ENCODE measurements around the gene WNT3A. TPM values are rescaled to one million over a fixed set of nuclear protein-coding genes. Genes with fewer than 3 reads are reported as not detected.

Gene WNT3A
- total and polyA plus RNA-seq, 2 donors (not counting 3 experiments of a cell fraction or from before 2014, with no cell fraction given) = not detected

DNA sequence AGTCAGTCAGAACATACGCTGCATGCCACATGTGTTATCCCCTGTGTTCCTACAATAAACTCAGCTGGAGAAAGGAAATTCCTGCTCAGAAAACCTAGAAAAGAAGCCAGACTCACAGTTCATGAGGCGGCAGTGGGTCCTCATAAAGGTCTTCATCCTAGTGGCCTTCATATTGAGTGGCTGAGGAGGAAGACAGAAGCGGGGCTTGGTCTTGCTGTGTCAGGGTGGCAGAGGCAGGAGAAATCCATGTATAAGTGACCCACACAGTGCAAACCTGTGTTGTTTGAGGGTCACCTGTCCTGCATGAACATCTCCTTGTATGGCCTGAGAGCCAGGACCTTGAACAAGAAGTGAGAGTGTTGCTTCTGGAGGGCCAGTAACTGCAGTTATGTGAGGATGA, 4.0 kb upstream of the WNT3A start:
- ChIA-PET POLR2A (no interaction called here), CTCF (no interaction called here)
- peaks cover 27 to 30% of the 10 kb centered on the region in 2 experiments for H3K27me3 ChIP-seq (ENCODE audit: control insufficient read depth in 2 of 2, insufficient read depth in 2 of 2, low read length in 2 of 2)
- no peaks in the 10 kb centered on the region for H3K9me1 ChIP-seq (replicated peaks; ENCODE audit: control insufficient read depth, extremely low read depth, insufficient read depth, low read length)
- H3K36me3 ChIP-seq (ENCODE audit: control insufficient read depth in 2 of 2, extremely low read depth in 1 of 2, insufficient read depth in 2 of 2, low read length in 2 of 2) = no peaks in the 10 kb centered on the region
- H4K20me1 ChIP-seq (replicated peaks; ENCODE audit: control insufficient read depth, extremely low read depth, insufficient read depth, low read length) = no peaks in the 10 kb centered on the region
- H3K27ac ChIP-seq (ENCODE audit: insufficient read depth, low read depth, low read length) = no peak overlapping the region
- BruUV-seq (replicated peaks) = no TSS peak
- no peaks in the 10 kb centered on the region for H3K9me3 ChIP-seq (replicated peaks; ENCODE audit: control insufficient read depth, insufficient read depth, low read length)
- H3K9ac ChIP-seq (replicated peaks; ENCODE audit: extremely low read depth, insufficient read depth, low read length) = no peak overlapping the region
- DNase-seq (ENCODE audit: low read depth, low spot score) (no peak), FAIRE-seq (no peak)
- no peaks in the 10 kb centered on the region for H3K4me1 ChIP-seq (ENCODE audit: control insufficient read depth, extremely low read depth, insufficient read depth, low read length)
- no peak overlapping the region for H2AFZ ChIP-seq (ENCODE audit: low read depth, low read length)
- no peak overlapping the region for H3K4me2 ChIP-seq (ENCODE audit: insufficient read depth, low read length)
- dilution Hi-C loops (cut with MboI; ENCODE audit: extremely low pct_ligation_motif_present, low sequenced_read_pairs) = no loop called here
- H3K79me2 ChIP-seq (ENCODE audit: control insufficient read depth, insufficient read depth, low read length) = no peaks in the 10 kb centered on the region
- H3K4me3 ChIP-seq (replicated peaks in 1 of 3; ENCODE audit: insufficient read depth in 1 of 3, low read depth in 1 of 3, low read length in 3 of 3) = no peak overlapping the region
- intact Hi-C loops (cut with micrococcal nuclease) = loop anchor here (5.0 kb wide), 1 partner anchor 80 kb away; the partner anchor contains the start of gene ARF1
- TF ChIP-seq JUN (IDR thresholded peaks at IDR 0.05; ENCODE audit: borderline replicate concordance, insufficient read depth, insufficient read length, low read depth) = no peak

DNA sequence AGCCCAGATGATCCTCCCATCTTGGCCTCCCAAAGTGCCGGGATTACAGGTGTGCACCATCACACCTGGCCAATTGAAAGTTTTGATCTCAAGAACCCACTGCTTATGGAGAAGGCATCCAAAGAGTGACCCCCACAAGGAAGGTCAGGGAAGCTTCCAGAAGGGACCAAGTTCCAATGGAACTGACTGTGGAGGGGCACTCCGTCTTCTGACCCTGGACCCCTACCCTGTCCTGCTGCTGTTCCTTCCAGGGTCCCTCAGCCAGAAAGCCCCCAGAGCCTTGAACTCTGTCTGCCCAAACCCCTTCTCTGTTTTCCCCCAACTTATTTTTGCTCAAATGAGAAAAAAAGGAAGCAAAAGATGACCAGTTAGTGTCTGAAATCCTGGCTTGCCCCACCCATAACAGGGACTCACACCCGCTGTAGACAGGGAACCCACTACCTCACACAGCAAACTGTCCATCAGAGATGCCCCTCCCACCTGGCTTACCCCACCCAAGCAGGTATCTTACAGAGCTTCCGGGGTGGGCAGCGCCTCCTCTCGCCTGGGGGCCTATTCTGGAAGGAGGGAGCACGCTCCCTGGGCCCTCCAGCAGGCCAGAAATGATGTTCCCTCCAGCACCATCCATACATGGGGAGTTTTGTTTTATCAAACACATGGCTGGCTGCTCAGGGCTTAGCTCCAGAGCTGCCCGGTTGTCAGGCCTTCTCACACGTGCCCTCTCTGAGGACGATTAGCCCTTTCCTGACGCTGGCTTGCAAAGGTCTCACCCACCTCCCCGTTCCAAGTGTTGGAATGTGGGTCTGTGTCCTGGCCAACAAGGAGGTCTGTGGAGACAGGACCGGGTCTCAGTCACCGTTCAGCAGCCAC, 3.1 kb upstream of the WNT3A start:
- H3K27me3 ChIP-seq (ENCODE audit: control insufficient read depth in 2 of 2, insufficient read depth in 2 of 2, low read length in 2 of 2) = peaks cover 35 to 39% of the 10 kb centered on the region in 2 experiments
- no peaks in the 10 kb centered on the region for H4K20me1 ChIP-seq (replicated peaks; ENCODE audit: control insufficient read depth, extremely low read depth, insufficient read depth, low read length)
- H2AFZ ChIP-seq (ENCODE audit: low read depth, low read length) = no peak overlapping the region
- no peak overlapping the region for H3K9ac ChIP-seq (replicated peaks; ENCODE audit: extremely low read depth, insufficient read depth, low read length)
- no peaks in the 10 kb centered on the region for H3K9me1 ChIP-seq (replicated peaks; ENCODE audit: control insufficient read depth, extremely low read depth, insufficient read depth, low read length)
- DNase-seq (ENCODE audit: low read depth, low spot score) (no peak), FAIRE-seq (no peak)
- H3K4me1 ChIP-seq (ENCODE audit: control insufficient read depth, extremely low read depth, insufficient read depth, low read length) = no peaks in the 10 kb centered on the region
- BruUV-seq (replicated peaks) = no TSS peak
- H3K36me3 ChIP-seq (ENCODE audit: control insufficient read depth in 2 of 2, extremely low read depth in 1 of 2, insufficient read depth in 2 of 2, low read length in 2 of 2) = no peaks in the 10 kb centered on the region
- intact Hi-C loops (cut with micrococcal nuclease) (loop anchor here (5.0 kb wide), 1 partner anchor 79 kb away; the partner anchor contains the start of gene ARF1), dilution Hi-C loops (cut with MboI; ENCODE audit: extremely low pct_ligation_motif_present, low sequenced_read_pairs) (no loop called here)
- CTCF ChIA-PET = interaction anchor here (0.6 to 2.3 kb wide), 6 partner anchors 18 to 523 kb away, joined by 3 to 13 read pairs (median 5); partner anchors contain the start of gene MRPL55
- no peak overlapping the region for H3K4me2 ChIP-seq (ENCODE audit: insufficient read depth, low read length)
- H3K4me3 ChIP-seq (replicated peaks in 1 of 3; ENCODE audit: insufficient read depth in 1 of 3, low read depth in 1 of 3, low read length in 3 of 3) = no peak overlapping the region
- no peak overlapping the region for H3K27ac ChIP-seq (ENCODE audit: insufficient read depth, low read depth, low read length)
- no peaks in the 10 kb centered on the region for H3K9me3 ChIP-seq (replicated peaks; ENCODE audit: control insufficient read depth, insufficient read depth, low read length)
- no peak for TF ChIP-seq FOS (IDR thresholded peaks at IDR 0.05; ENCODE audit: borderline replicate concordance, insufficient read depth, low read length)
- TF ChIP-seq, protein P1, sequence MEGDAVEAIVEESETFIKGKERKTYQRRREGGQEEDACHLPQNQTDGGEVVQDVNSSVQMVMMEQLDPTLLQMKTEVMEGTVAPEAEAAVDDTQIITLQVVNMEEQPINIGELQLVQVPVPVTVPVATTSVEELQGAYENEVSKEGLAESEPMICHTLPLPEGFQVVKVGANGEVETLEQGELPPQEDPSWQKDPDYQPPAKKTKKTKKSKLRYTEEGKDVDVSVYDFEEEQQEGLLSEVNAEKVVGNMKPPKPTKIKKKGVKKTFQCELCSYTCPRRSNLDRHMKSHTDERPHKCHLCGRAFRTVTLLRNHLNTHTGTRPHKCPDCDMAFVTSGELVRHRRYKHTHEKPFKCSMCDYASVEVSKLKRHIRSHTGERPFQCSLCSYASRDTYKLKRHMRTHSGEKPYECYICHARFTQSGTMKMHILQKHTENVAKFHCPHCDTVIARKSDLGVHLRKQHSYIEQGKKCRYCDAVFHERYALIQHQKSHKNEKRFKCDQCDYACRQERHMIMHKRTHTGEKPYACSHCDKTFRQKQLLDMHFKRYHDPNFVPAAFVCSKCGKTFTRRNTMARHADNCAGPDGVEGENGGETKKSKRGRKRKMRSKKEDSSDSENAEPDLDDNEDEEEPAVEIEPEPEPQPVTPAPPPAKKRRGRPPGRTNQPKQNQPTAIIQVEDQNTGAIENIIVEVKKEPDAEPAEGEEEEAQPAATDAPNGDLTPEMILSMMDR (IDR thresholded peaks at IDR 0.05; ENCODE audit: extremely low read depth in 1 of 2, insufficient read depth in 1 of 2, low read depth in 1 of 2, low read length in 2 of 2) = no peak
- no peak for TF ChIP-seq JUN (IDR thresholded peaks at IDR 0.05; ENCODE audit: borderline replicate concordance, insufficient read depth, insufficient read length, low read depth)
- no peak for TF ChIP-seq GATA2 (IDR thresholded peaks at IDR 0.05; ENCODE audit: insufficient read depth, insufficient read length, low read depth, low read length)
- TF ChIP-seq, protein P2, sequence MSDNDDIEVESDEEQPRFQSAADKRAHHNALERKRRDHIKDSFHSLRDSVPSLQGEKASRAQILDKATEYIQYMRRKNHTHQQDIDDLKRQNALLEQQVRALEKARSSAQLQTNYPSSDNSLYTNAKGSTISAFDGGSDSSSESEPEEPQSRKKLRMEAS (IDR thresholded peaks at IDR 0.05; ENCODE audit: insufficient read depth, insufficient read length) = no peak
- no peak for TF ChIP-seq POLR2AphosphoS5 (IDR thresholded peaks at IDR 0.05; ENCODE audit: insufficient read depth, low read depth, low read length)
- no peak for TF ChIP-seq MYC (IDR thresholded peaks at IDR 0.05; ENCODE audit: low read depth, low read length)
- TF ChIP-seq POLR2A (IDR thresholded peaks at IDR 0.05; ENCODE audit: low read depth, low read length) = no peak
- TF ChIP-seq EZH2 (IDR thresholded peaks at IDR 0.05; ENCODE audit: borderline replicate concordance, low read depth, low read length, severe bottlenecking) = no peak
- H3K79me2 ChIP-seq (ENCODE audit: control insufficient read depth, insufficient read depth, low read length) = no peaks in the 10 kb centered on the region
- POLR2A ChIA-PET = no interaction called here

All from endothelial cell of umbilical vein (primary cell).